GM12878 (cell line): ENCODE data around the gene MCC. TPM values are rescaled to one million over a fixed set of nuclear protein-coding genes. Genes with fewer than 3 reads are reported as not detected.

Experiments
- ATAC-seq: fragments of 200-7000 bp; cut with Tn5 transposase; 3 replicates; pipeline ENCODE4 v1.9.1; 2020; ENCODE audit warnings: mild to moderate bottlenecking, moderate library complexity
- Bru-seq: library from RNA; stranded (reverse); fragments of 400-500 nt; gene quantifications from one replicate; lab custom pipeline; 2021; lab: Mats Ljungman, UMichigan
- BruChase-seq, 2 experiments: library from RNA; stranded (reverse); fragments of 400-500 nt; gene quantifications; one replicate each; lab custom pipeline; 2021; lab: Mats Ljungman, UMichigan
- BruUV-seq: library from RNA; stranded (reverse); fragments of 400-500 nt; replicated peaks from 2 replicates; lab custom pipeline; 2021; lab: Mats Ljungman, UMichigan
- CTCF ChIA-PET: fragments of 300-600 bp; sonication (Branson Sonifier 250); formaldehyde crosslinking; extraction: SDS; loops from one replicate; lab custom pipeline; 2021; ENCODE audit warnings: inconsistent platforms; lab: Yijun Ruan, JAX
- POLR2A ChIA-PET: fragments of 350-600 bp; formaldehyde crosslinking; extraction: SDS; loops from one replicate; lab custom pipeline; 2021; ENCODE audit warnings: inconsistent platforms; lab: Charles Lee
- RAD21 ChIA-PET: fragments of 300-600 bp; sonication (Branson Sonifier 250); formaldehyde crosslinking; loops from one replicate; lab custom pipeline; 2023; ENCODE audit warnings: antibody characterized with exemption; ENCODE audit not compliant: unreplicated experiment; lab: Charles Lee
- SMC1A ChIA-PET: fragments of 300-600 bp; sonication (Branson Sonifier 250); formaldehyde crosslinking; loops from one replicate; lab custom pipeline; 2023; ENCODE audit not compliant: unreplicated experiment, uncharacterized antibody; lab: Charles Lee
- DNase-seq: peaks from one replicate; pipeline ENCODE4 v3.0.0-alpha.2; 2011; ENCODE audit warnings: low read depth, low spot score
- FAIRE-seq: peaks from 3 replicates; lab custom pipeline; 2011; peaks lifted over from hg19 to GRCh38; lab: Jason Lieb, UNC
- H2AFZ ChIP-seq: 2 replicates; pipeline ENCODE4 v1.6.0; 2011; ENCODE audit warnings: low read depth, low read length, control low read depth; ENCODE audit not compliant: control insufficient read depth
- H3K27ac ChIP-seq: 2 replicates; pipeline ENCODE4 v1.5.1; 2011; ENCODE audit warnings: control low read depth; ENCODE audit not compliant: control insufficient read depth, insufficient read depth
- H3K27me3 ChIP-seq, 2 experiments: replicated peaks in 1 of 2; 2 replicates each; pipeline versions ENCODE4 v1.6.0 to v1.6.1; 2011; ENCODE audit warnings: low read length in 1 of 2; ENCODE audit not compliant: control insufficient read depth in 2 of 2, insufficient read depth in 2 of 2
- H3K36me3 ChIP-seq, 2 experiments: 2 replicates each; pipeline ENCODE4 v1.5.1; 2011; ENCODE audit warnings: low read length in 1 of 2; ENCODE audit not compliant: control insufficient read depth in 2 of 2, insufficient read depth in 2 of 2
- H3K4me1 ChIP-seq: 2 replicates; pipeline ENCODE4 v1.6.1; 2011; ENCODE audit warnings: mild to moderate bottlenecking, low read length, moderate library complexity, mixed read lengths; ENCODE audit not compliant: control insufficient read depth, insufficient read depth
- H3K4me2 ChIP-seq: 2 replicates; pipeline ENCODE4 v1.6.0; 2011; ENCODE audit warnings: control low read depth; ENCODE audit not compliant: control insufficient read depth, insufficient read depth
- H3K4me3 ChIP-seq: fragments of 200-600 bp; sonication (generic); 2 replicates; pipeline ENCODE4 v1.5.1; 2016
- H3K79me2 ChIP-seq: 2 replicates; pipeline ENCODE4 v1.6.0; 2011; ENCODE audit warnings: low read length; ENCODE audit not compliant: control insufficient read depth, insufficient read depth
- H3K9ac ChIP-seq: 2 replicates; pipeline ENCODE4 v1.8.0; 2011; ENCODE audit warnings: low read length, control low read depth, mixed read lengths; ENCODE audit not compliant: control insufficient read depth, insufficient read depth
- H3K9me3 ChIP-seq: replicated peaks from 3 replicates; pipeline ENCODE4 v1.5.1; 2011; ENCODE audit warnings: mild to moderate bottlenecking, low read length; ENCODE audit not compliant: control insufficient read depth, insufficient read depth
- H4K20me1 ChIP-seq: 2 replicates; pipeline ENCODE4 v1.6.0; 2011; ENCODE audit not compliant: control insufficient read depth, insufficient read depth
- ESRRA ChIP-seq: IDR thresholded peaks from 2 replicates; pipeline ENCODE4 v1.6.1; 2012; ENCODE audit warnings: mild to moderate bottlenecking, low read length, improper control_type of control experiment
- GATAD2B ChIP-seq: fragments of 450-650 bp; conservative IDR thresholded peaks from 2 replicates; pipeline ENCODE4 v1.6.1; 2017; ENCODE audit warnings: low read depth, mild to moderate bottlenecking, moderate library complexity
- IKZF2 ChIP-seq, 2 experiments: fragments of 450-650 bp; IDR thresholded peaks; 2 replicates each; pipeline ENCODE4 v1.6.1; 2017; ENCODE audit warnings: mild to moderate bottlenecking in 2 of 2, moderate library complexity in 2 of 2
- NR2F1 ChIP-seq: fragments of 450-650 bp; conservative IDR thresholded peaks from 2 replicates; pipeline ENCODE4 v1.6.1; 2017; ENCODE audit warnings: mild to moderate bottlenecking
- SMC3 ChIP-seq: IDR thresholded peaks from 2 replicates; pipeline ENCODE4 v1.6.1; 2011; ENCODE audit warnings: low read length, improper control_type of control experiment, borderline replicate concordance
- YY1 ChIP-seq: IDR thresholded peaks from 2 replicates; pipeline ENCODE4 v1.6.1; 2011; ENCODE audit warnings: low read depth, mild to moderate bottlenecking, low read length
- ZNF687 ChIP-seq: fragments of 450-650 bp; IDR thresholded peaks from 2 replicates; pipeline ENCODE4 v1.6.1; 2017; ENCODE audit warnings: mild to moderate bottlenecking, moderate library complexity
- WGBS: methylation state at CpG from one replicate; pipeline ENCODE4 v1.1.6; 2016; ENCODE audit warnings: low lambda C conversion rate; ENCODE audit not compliant: insufficient replicate concordance, insufficient coverage; ENCODE audit errors: missing lambda C conversion rate; 5-methylcytosine and 5-hydroxymethylcytosine counted together
- in situ Hi-C: fragments of 300-500 bp; cut with MboI; formaldehyde crosslinking; loops from 9 replicates; pipeline ENCODE4 v1.14.3; 2018; ENCODE audit warnings: mixed read lengths
- intact Hi-C: fragments of 100-400 bp; cut with micrococcal nuclease; formaldehyde crosslinking; loops from one replicate; pipeline ENCODE4 v1.14.2; 2022; ENCODE audit not compliant: unreplicated experiment
- long read RNA-seq, 2 experiments: library from polyadenylated mRNA; unstranded; transcript quantifications; one replicate each; pipeline ENCODE4 v2.0.0, GENCODE V29; 2019 to 2020
- polyA minus RNA-seq, 3 experiments: library from RNA; depleted of rRNA, polyadenylated mRNA; stranded (reverse); fragments of >200 nt; gene quantifications; 2 replicates each; pipeline ENCODE4 v1.2.3, GENCODE V29; 2011
- polyA plus RNA-seq, 11 experiments: library from polyadenylated mRNA; depleted of rRNA in 4 of 11; unstranded in 6 of 11; stranded (reverse) in 5 of 11; fragments of >200 nt; fragmentation: Nextera tagmentation in 4 of 11; fragmentation: Illumina TruSeq in 1 of 11; extraction: Ambion mirVana in 4 of 11; extraction: Trizol in 1 of 11; gene quantifications; 1 replicate in 1 of 11; 2 replicates in 10 of 11; pipeline versions ENCODE4 v1.2.1 to v1.2.3, GENCODE V29; 2011 to 2016; ENCODE audit warnings: inconsistent platforms in 2 of 11, missing spikeins in 2 of 11, low read depth in 1 of 11
- total RNA-seq, 4 experiments: library from RNA; depleted of rRNA in 3 of 4; stranded (reverse); fragments of >200 nt in 3 of 4; fragmentation: Illumina TruSeq in 1 of 4; extraction: Trizol in 1 of 4; gene quantifications; 2 replicates each; pipeline versions ENCODE4 v1.2.1 to v1.2.3, GENCODE V29; 2013 to 2021

MCC gene
- 0.07 TPM in 1 of 2 replicates, not detected in the other for total RNA-seq (2013; cell fraction: nucleolus; rRNA removed)
- total RNA-seq (2014; rRNA removed) (0.22 and 0.28 TPM in 2 replicates), total RNA-seq (2014; rRNA removed; fragmentation: Illumina TruSeq; extraction: Trizol) (0.13 and 0.28 TPM in 2 replicates), total RNA-seq (2021) (0.38 and 0.48 TPM in 2 replicates), polyA plus RNA-seq (2011; rRNA removed) (0.03 and 0.04 TPM in 2 replicates), polyA plus RNA-seq (2014; fragmentation: Illumina TruSeq; extraction: Trizol) (0.06 and 0.15 TPM in 2 replicates), polyA plus RNA-seq (2014; fragmentation: Nextera tagmentation; extraction: Ambion mirVana) (under 1 TPM; 0.04 to 0.18 TPM), polyA plus RNA-seq (2014; rRNA removed) (0.09 and 0.10 TPM in 2 replicates), polyA plus RNA-seq (2016; fragmentation: Nextera tagmentation; extraction: Ambion mirVana) (under 1 TPM; 0.64 to 0.86 TPM), polyA minus RNA-seq (2011; rRNA and poly(A)+ RNA removed) (0.10 TPM in 1 of 2 replicates, not detected in the other), Bru-seq, nascent RNA (percentile 31 among the genes with signal in this experiment), BruChase-seq, experiment 1, labeled RNA remaining after a 6-hour chase (percentile 23 among the genes with signal in this experiment), BruChase-seq, experiment 2, labeled RNA remaining after a 2-hour chase (percentile 24 among the genes with signal in this experiment)
- 0.12 TPM for polyA plus RNA-seq (2011; ENCODE audit: low read depth)
- polyA plus RNA-seq (2011; cell fraction: cytosol; rRNA removed) = 0.06 and 0.07 TPM in 2 replicates
- polyA plus RNA-seq (2011; cell fraction: nucleus; rRNA removed) = 0.01 and 0.04 TPM in 2 replicates
- polyA plus RNA-seq (2012) = 0.25 and 0.28 TPM in 2 replicates
- not detected in 2 replicates for polyA minus RNA-seq (2011; cell fraction: cytosol; rRNA and poly(A)+ RNA removed)
- 0.10 and 0.12 TPM in 2 replicates for polyA minus RNA-seq (2011; cell fraction: nucleus; rRNA and poly(A)+ RNA removed)
- long read RNA-seq, experiment 1 = 0 reads
- long read RNA-seq, experiment 2, full-length matches to known transcripts = 1 of 5 reads
- long read RNA-seq, experiment 2, partial matches to known transcripts = 0 of 5 reads
- long read RNA-seq, experiment 2, other reads (novel, unspliced or antisense) = 4 of 5 reads

DNA sequence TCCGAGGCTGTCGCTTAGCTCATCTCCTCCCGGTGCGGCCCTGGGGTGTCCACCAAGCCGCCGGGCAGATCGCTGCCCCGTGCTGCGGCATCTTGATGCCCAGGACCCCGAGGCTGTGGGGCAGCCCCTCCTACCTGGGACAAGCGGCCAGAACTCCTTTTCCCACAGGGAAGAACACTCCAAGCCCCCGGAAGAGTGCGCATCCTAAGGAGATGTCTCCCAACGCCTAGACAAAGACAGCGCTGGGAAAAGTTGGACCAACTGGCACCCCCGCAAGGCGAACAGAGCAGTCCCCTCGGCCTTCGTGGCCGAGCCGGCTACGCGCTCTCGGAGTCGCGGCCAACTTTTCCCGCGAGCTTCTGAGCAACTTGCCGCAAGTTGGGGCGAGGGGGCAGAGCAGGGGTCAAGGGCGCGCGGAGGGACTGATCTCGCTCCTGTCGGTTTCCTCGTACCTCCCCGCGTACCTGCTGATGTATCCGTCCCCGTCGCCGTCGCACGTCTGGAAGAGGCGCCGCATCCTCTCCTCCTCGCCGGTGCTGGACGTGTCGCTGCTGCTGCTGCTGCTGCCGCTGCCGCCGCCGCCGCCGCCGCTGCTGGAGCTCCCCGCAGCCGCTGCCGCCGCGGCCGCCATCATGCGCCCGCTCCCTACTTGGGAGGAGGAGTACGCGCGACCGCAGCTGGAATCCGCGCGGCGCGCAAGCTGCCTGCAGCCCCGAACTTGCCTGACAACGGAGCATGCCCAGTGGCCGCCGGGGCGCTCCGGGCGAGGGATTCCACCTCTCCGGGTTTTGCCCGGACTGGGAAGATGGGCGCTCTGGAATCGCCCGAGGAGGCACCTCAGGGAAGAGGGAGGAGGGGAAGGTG lies at the start of gene MCC:
Gene MCC, minus strand, starts transcription at position 673 of the 864 bp plus-strand sequence.
- Histone ChIP-seq H2AFZ (peak within 1 kb of the TSS; percentile 29), H4K20me1 (no peaks in the 10 kb centered on the region), H3K27me3 (peaks cover 11 to 14% of the 10 kb centered on the region in 2 experiments; a peak in 3 of 4 replicates), H3K9me3 (peaks cover 7% of the 10 kb centered on the region), H3K4me2 (peak within 1 kb of the TSS; percentile 77), H3K79me2 (no peaks in the 10 kb centered on the region), H3K4me3 (peak within 1 kb of the TSS; percentile 57; the same call in 1 of the 2 replicates), H3K4me1 (0 out of 2 replicates have a peak, but pooled peaks cover 3% of the 10 kb centered on the region), H3K27ac (no peak within 1 kb of the TSS), H3K9ac (no peak within 1 kb of the TSS), H3K36me3 (no peaks in the 10 kb centered on the region)
- 27% methylated on average over 73 of the region's 86 CpGs for WGBS
- DNase-seq = no peak
- BruUV-seq = no TSS peak
- ChIA-PET CTCF (no interaction called here), POLR2A (no interaction called here), SMC1A (no interaction called here), RAD21 (interaction anchor here (0.6 kb wide), 1 partner anchor 492 kb away, joined by 3 read pairs; no protein-coding TSS in a partner anchor)
- FAIRE-seq = no peak
- peak; percentile 18; the same call in 2 of the 3 replicates for ATAC-seq
- intact Hi-C loops (no loop called here), in situ Hi-C loops (no loop called here)
- TF ChIP-seq IKZF2 (IDR thresholded peaks at IDR 0.05) = no peak
- TF ChIP-seq ESRRA = no peak
- no peak for TF ChIP-seq NR2F1
- TF ChIP-seq ZNF687 = no peak
- no peak for TF ChIP-seq GATAD2B
- TF ChIP-seq YY1 = 0 out of 2 replicates have a peak, but pooled peaks have one; percentile 23
- no peak for TF ChIP-seq SMC3
